Measurements from ENCODE around the gene PEX19.

DNA sequence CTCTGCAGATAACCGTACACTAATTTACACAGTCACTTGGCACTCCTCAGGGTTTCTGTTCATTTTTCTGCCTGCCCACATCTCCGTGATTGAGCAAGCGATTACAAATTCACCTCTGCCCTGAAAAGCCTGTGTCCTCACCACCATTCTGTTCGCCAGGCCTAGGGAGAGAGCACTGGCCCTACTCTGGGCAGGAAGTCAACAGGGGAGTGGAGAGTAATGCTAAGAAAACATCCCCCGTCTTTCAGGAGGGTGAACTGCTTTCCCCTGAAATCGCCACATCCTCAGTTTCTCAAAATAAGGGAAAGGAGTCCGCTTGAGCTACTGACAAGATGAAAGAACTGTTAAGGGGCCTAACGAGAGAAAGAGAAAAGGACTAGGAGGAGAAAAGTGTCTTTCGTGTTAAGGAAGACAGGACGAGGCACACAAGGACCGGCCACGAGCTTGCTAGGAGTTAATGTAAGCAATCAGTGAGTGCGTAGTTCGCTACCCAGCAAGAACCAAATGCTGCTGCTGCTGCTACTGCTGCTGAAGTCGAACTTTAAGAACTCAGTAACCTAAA, 632 bp downstream of the PEX19 start:
- TF ChIP-seq EZH2 (IDR thresholded peaks at IDR 0.05; ENCODE audit: borderline replicate concordance): no peak
- TF ChIP-seq, protein P1, sequence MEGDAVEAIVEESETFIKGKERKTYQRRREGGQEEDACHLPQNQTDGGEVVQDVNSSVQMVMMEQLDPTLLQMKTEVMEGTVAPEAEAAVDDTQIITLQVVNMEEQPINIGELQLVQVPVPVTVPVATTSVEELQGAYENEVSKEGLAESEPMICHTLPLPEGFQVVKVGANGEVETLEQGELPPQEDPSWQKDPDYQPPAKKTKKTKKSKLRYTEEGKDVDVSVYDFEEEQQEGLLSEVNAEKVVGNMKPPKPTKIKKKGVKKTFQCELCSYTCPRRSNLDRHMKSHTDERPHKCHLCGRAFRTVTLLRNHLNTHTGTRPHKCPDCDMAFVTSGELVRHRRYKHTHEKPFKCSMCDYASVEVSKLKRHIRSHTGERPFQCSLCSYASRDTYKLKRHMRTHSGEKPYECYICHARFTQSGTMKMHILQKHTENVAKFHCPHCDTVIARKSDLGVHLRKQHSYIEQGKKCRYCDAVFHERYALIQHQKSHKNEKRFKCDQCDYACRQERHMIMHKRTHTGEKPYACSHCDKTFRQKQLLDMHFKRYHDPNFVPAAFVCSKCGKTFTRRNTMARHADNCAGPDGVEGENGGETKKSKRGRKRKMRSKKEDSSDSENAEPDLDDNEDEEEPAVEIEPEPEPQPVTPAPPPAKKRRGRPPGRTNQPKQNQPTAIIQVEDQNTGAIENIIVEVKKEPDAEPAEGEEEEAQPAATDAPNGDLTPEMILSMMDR (IDR thresholded peaks at IDR 0.05; ENCODE audit: poor library complexity): no peak
- TF ChIP-seq EZH2phosphoT487 (IDR thresholded peaks at IDR 0.05; ENCODE audit: low read depth, severe bottlenecking, unreplicated experiment): no peak
